ENCODE measurements around the gene MAS1L.
A peak's percentile ranks its signal among the peaks of the same experiment; 100 is the strongest.

The MAS1L gene

GRCh38 chr6:29509711-29510110 is 22.0 kb upstream of the MAS1L start:
- TF ChIP-seq CTCF (IDR thresholded peaks at IDR 0.05; ENCODE audit: extremely low read depth, missing control alignments) = no peak

GRCh38 chr6:29509239-29509638 is 21.5 kb upstream of the MAS1L start:
- peak; percentile 63 for DNase-seq (ENCODE audit: low spot score)
- no peak for TF ChIP-seq CTCF (IDR thresholded peaks at IDR 0.05; ENCODE audit: extremely low read depth, missing control alignments)

More at GRCh38 chr6:29509711-29510110, 22.0 kb upstream of the MAS1L start:
- no peak for DNase-seq (ENCODE audit: low spot score)

GRCh38 chr6:29507319-29507718 is 19.6 kb upstream of the MAS1L start:
- no peak for TF ChIP-seq CTCF (IDR thresholded peaks at IDR 0.05; ENCODE audit: extremely low read depth, missing control alignments)
- DNase-seq (ENCODE audit: low spot score) = no peak

GRCh38 chr6:29506446-29507067 is 18.8 kb upstream of the MAS1L start:
- DNase-seq (ENCODE audit: low spot score) = no peak
- TF ChIP-seq CTCF (IDR thresholded peaks at IDR 0.05; ENCODE audit: extremely low read depth, missing control alignments) = no peak

- no peak for TF ChIP-seq CTCF (IDR thresholded peaks at IDR 0.05; ENCODE audit: extremely low read depth, missing control alignments)
- no peak for DNase-seq (ENCODE audit: low spot score)
Observed at GRCh38 chr6:29505808-29506207, 18.1 kb upstream of the MAS1L start.

GRCh38 chr6:29504961-29505360 is 17.2 kb upstream of the MAS1L start:
- no peak for DNase-seq (ENCODE audit: low spot score)
- TF ChIP-seq CTCF (IDR thresholded peaks at IDR 0.05; ENCODE audit: extremely low read depth, missing control alignments) = no peak

GRCh38 chr6:29502597-29502996 is 14.8 kb upstream of the MAS1L start:
- no peak for TF ChIP-seq CTCF (IDR thresholded peaks at IDR 0.05; ENCODE audit: extremely low read depth, missing control alignments)
- no peak for DNase-seq (ENCODE audit: low spot score)

Data from GM20000 (cell line).